H9 (cell line): ENCODE results near the gene FANCC. TPM values are rescaled to one million over a fixed set of nuclear protein-coding genes. Genes with fewer than 3 reads are reported as not detected.

Source experiments
- DNase-seq: peaks from one replicate; pipeline ENCODE4 v3.0.0-alpha.2; 2017
- H2AFZ ChIP-seq: one replicate; pipeline ENCODE4 v1.6.1; 2013; ENCODE audit warnings: mild to moderate bottlenecking, low read length, control low read depth, moderate library complexity
- H2AK5ac ChIP-seq: 2 replicates; pipeline ENCODE4 v1.6.1; 2013; ENCODE audit warnings: low read length, control low read depth, mixed read lengths; ENCODE audit not compliant: insufficient read length
- H2BK120ac ChIP-seq: one replicate; pipeline ENCODE4 v1.6.1; 2013; ENCODE audit warnings: low read depth, mild to moderate bottlenecking, low read length, control low read depth, inconsistent platforms; ENCODE audit not compliant: poor library complexity, severe bottlenecking
- H2BK12ac ChIP-seq: 2 replicates; pipeline ENCODE4 v1.6.1; 2013; ENCODE audit warnings: low read length, control low read depth, mixed read lengths, low read depth; ENCODE audit not compliant: insufficient read length
- H2BK15ac ChIP-seq: 2 replicates; pipeline ENCODE4 v1.6.1; 2013; ENCODE audit warnings: low read depth, low read length, control low read depth
- H2BK20ac ChIP-seq: one replicate; pipeline ENCODE4 v1.6.1; 2013; ENCODE audit warnings: low read depth, mild to moderate bottlenecking, low read length, control low read depth, inconsistent platforms; ENCODE audit not compliant: poor library complexity, severe bottlenecking
- H2BK5ac ChIP-seq: 2 replicates; pipeline ENCODE4 v1.6.1; 2013; ENCODE audit warnings: low read length, control low read depth, mixed read lengths; ENCODE audit not compliant: insufficient read length
- H3K14ac ChIP-seq: 2 replicates; pipeline ENCODE4 v1.6.1; 2013; ENCODE audit warnings: low read length, control low read depth; ENCODE audit not compliant: insufficient read depth
- H3K18ac ChIP-seq: 2 replicates; pipeline ENCODE4 v1.6.1; 2013; ENCODE audit warnings: low read depth, mild to moderate bottlenecking, mixed read lengths, low read length, control low read depth; ENCODE audit not compliant: insufficient read length
- H3K23ac ChIP-seq: 2 replicates; pipeline ENCODE4 v1.6.1; 2013; ENCODE audit warnings: low read length, control low read depth, mixed read lengths, low read depth; ENCODE audit not compliant: insufficient read length
- H3K23me2 ChIP-seq: 2 replicates; pipeline ENCODE4 v1.6.1; 2013; ENCODE audit warnings: low read depth, mild to moderate bottlenecking, mixed read lengths, low read length, control low read depth; ENCODE audit not compliant: insufficient read length, poor library complexity, severe bottlenecking
- H3K27ac ChIP-seq: 2 replicates; pipeline ENCODE4 v1.5.1; 2013; ENCODE audit warnings: low read length, control low read depth, mixed read lengths, low read depth; ENCODE audit not compliant: insufficient read length
- H3K27me3 ChIP-seq: 2 replicates; pipeline ENCODE4 v1.6.1; 2013; ENCODE audit warnings: low read length, control low read depth, inconsistent platforms; ENCODE audit not compliant: insufficient read depth
- H3K4ac ChIP-seq: 2 replicates; pipeline ENCODE4 v1.6.1; 2013; ENCODE audit warnings: low read depth, mild to moderate bottlenecking, control low read depth, inconsistent platforms, low read length, moderate library complexity
- H3K4me1 ChIP-seq: 2 replicates; pipeline ENCODE4 v1.6.1; 2013; ENCODE audit warnings: low read length, control low read depth, inconsistent platforms; ENCODE audit not compliant: insufficient read depth
- H3K4me2 ChIP-seq: 2 replicates; pipeline ENCODE4 v1.6.1; 2013; ENCODE audit warnings: low read length, control low read depth, mixed read lengths; ENCODE audit not compliant: insufficient read length, insufficient read depth
- H3K56ac ChIP-seq: 2 replicates; pipeline ENCODE4 v1.6.1; 2013; ENCODE audit warnings: low read depth, mild to moderate bottlenecking, mixed read lengths, low read length, control low read depth; ENCODE audit not compliant: insufficient read length
- H3K79me1 ChIP-seq: 2 replicates; pipeline ENCODE4 v1.6.1; 2013; ENCODE audit warnings: low read depth, mild to moderate bottlenecking, moderate library complexity, low read length, control low read depth, inconsistent platforms; ENCODE audit not compliant: insufficient read depth, poor library complexity, severe bottlenecking
- H3K79me2 ChIP-seq: 2 replicates; pipeline ENCODE4 v1.6.1; 2013; ENCODE audit warnings: low read length, control low read depth, inconsistent platforms; ENCODE audit not compliant: insufficient read depth
- H3K9ac ChIP-seq: 2 replicates; pipeline ENCODE4 v1.6.1; 2013; ENCODE audit warnings: low read length, control low read depth, mixed read lengths; ENCODE audit not compliant: insufficient read length; ENCODE audit errors: extremely low read depth
- H3K9me3 ChIP-seq: one replicate; pipeline ENCODE4 v1.6.1; 2013; ENCODE audit warnings: low read depth, low read length, inconsistent platforms; ENCODE audit not compliant: control insufficient read depth
- H3T11ph ChIP-seq: one replicate; pipeline ENCODE4 v1.6.1; 2013; ENCODE audit warnings: mild to moderate bottlenecking, low read length, control low read depth, inconsistent platforms
- H4K20me1 ChIP-seq: one replicate; pipeline ENCODE4 v1.6.1; 2013; ENCODE audit not compliant: control insufficient read depth, insufficient read length, insufficient read depth
- H4K5ac ChIP-seq: 2 replicates; pipeline ENCODE4 v1.6.1; 2013; ENCODE audit warnings: low read depth, mild to moderate bottlenecking, mixed read lengths, low read length, control low read depth; ENCODE audit not compliant: insufficient read length
- H4K8ac ChIP-seq: replicated peaks from 2 replicates; pipeline ENCODE4 v1.6.1; 2013; ENCODE audit warnings: low read length, control low read depth, mixed read lengths, low read depth; ENCODE audit not compliant: insufficient read length
- H4K91ac ChIP-seq: 2 replicates; pipeline ENCODE4 v1.6.1; 2013; ENCODE audit warnings: low read depth, mild to moderate bottlenecking, moderate library complexity, mixed read lengths, low read length, control low read depth; ENCODE audit not compliant: insufficient read length
- H3K27ac Mint-ChIP-seq, 3 experiments: 2 replicates in 2 of 3; 3 replicates in 1 of 3; pipeline ENCODE4 v1.8.0; 2020 to 2021; ENCODE audit warnings: mixed read lengths in 3 of 3, mild to moderate bottlenecking in 1 of 3, moderate library complexity in 1 of 3
- H3K27me3 Mint-ChIP-seq: 2 replicates; pipeline ENCODE4 v1.8.0; 2021; ENCODE audit warnings: low read depth, mild to moderate bottlenecking, moderate library complexity, mixed read lengths
- H3K36me3 Mint-ChIP-seq, 3 experiments: 2 replicates in 2 of 3; 3 replicates in 1 of 3; pipeline ENCODE4 v1.8.0; 2020 to 2021; ENCODE audit warnings: low read depth in 3 of 3, mixed read lengths in 3 of 3; ENCODE audit not compliant: insufficient read depth in 1 of 3
- H3K4me1 Mint-ChIP-seq, 2 experiments: 2 replicates each; pipeline ENCODE4 v1.8.0; 2020; ENCODE audit warnings: mixed read lengths in 2 of 2
- H3K4me3 Mint-ChIP-seq, 2 experiments: 2 replicates in 1 of 2; 3 replicates in 1 of 2; pipeline ENCODE4 v1.8.0; 2020 to 2021; ENCODE audit warnings: mild to moderate bottlenecking in 2 of 2, mixed read lengths in 2 of 2, moderate library complexity in 1 of 2
- H3K9me3 Mint-ChIP-seq, 2 experiments: 2 replicates in 1 of 2; 3 replicates in 1 of 2; pipeline ENCODE4 v1.8.0; 2020; ENCODE audit warnings: mild to moderate bottlenecking in 2 of 2, mixed read lengths in 2 of 2, moderate library complexity in 1 of 2
- CTCF ChIP-seq: fragments of 200-600 bp; sonication (generic); conservative IDR thresholded peaks from 3 replicates; pipeline ENCODE4 v1.8.0; 2021; ENCODE audit warnings: antibody characterized with exemption, mild to moderate bottlenecking
- WGBS: extraction: QIAGEN DNeasy Blood & Tissue Kit; methylation state at CpG from one replicate; pipeline ENCODE4 v1.1.7; 2013; ENCODE audit warnings: missing lambda C conversion rate, low lambda C conversion rate, mixed read lengths; ENCODE audit not compliant: insufficient read length; ENCODE audit errors: extremely low coverage; 5-methylcytosine and 5-hydroxymethylcytosine counted together
- total RNA-seq: library from RNA; stranded (reverse); gene quantifications from 2 replicates; pipeline ENCODE4 v1.2.1, GENCODE V29; 2021

FANCC gene
- total RNA-seq, 1 experiment from 2014 or later: 14.6 TPM

GRCh38 chr9:95118596-95118995, 198.9 kb downstream of the FANCC start:
- no peaks in the 10 kb centered on the region for H3K9me3 ChIP-seq
- H3K14ac ChIP-seq: no peak overlapping the region
- H3K79me1 ChIP-seq: no peaks in the 10 kb centered on the region
- no peak overlapping the region for H3K56ac ChIP-seq
- H2BK15ac ChIP-seq: no peak overlapping the region
- H4K5ac ChIP-seq: no peak overlapping the region
- no peak overlapping the region for H2BK5ac ChIP-seq
- H3T11ph ChIP-seq: no peak overlapping the region
- no peak for TF ChIP-seq CTCF
- no peaks in the 10 kb centered on the region for H3K27me3 ChIP-seq
- Mint-ChIP-seq H3K27me3 (no peaks in the 10 kb centered on the region; the same call in 1 of the 2 replicates), H3K27ac (0 out of 7 replicates have a peak overlapping the region, but pooled peaks of 1 of the 3 experiments have one; percentile 50), H3K36me3 (no peaks in the 10 kb centered on the region; a peak in 1 of 7 replicates), H3K4me3 (no peak overlapping the region), H3K9me3 (no peaks in the 10 kb centered on the region), H3K4me1 (peaks cover 6 to 19% of the 10 kb centered on the region in 2 experiments)
- no peak overlapping the region for H3K9ac ChIP-seq
- H3K23me2 ChIP-seq: no peaks in the 10 kb centered on the region
- H3K79me2 ChIP-seq: no peaks in the 10 kb centered on the region
- WGBS: no CpG with 5 or more reads among the region's 4 CpGs
- H3K23ac ChIP-seq: no peak overlapping the region
- no peak overlapping the region for H2AFZ ChIP-seq
- H2BK12ac ChIP-seq: no peak overlapping the region
- H3K4ac ChIP-seq: no peak overlapping the region
- no peak overlapping the region for H4K8ac ChIP-seq
- no peak overlapping the region for H3K27ac ChIP-seq
- peaks cover 3% of the 10 kb centered on the region; the same call in 1 of the 2 replicates for H3K4me1 ChIP-seq
- H2BK120ac ChIP-seq: no peak overlapping the region
- no peak for DNase-seq
- no peaks in the 10 kb centered on the region for H4K20me1 ChIP-seq
- no peak overlapping the region for H3K18ac ChIP-seq
- no peak overlapping the region for H3K4me2 ChIP-seq
- no peak overlapping the region for H2BK20ac ChIP-seq
- H4K91ac ChIP-seq: no peak overlapping the region
- H2AK5ac ChIP-seq: no peak overlapping the region
